ENCODE measurements around the gene UBASH3A. TPM values are rescaled to one million over a fixed set of nuclear protein-coding genes. Genes with fewer than 3 reads are reported as not detected.

UBASH3A gene
- total and polyA plus RNA-seq, 12 donors, result 0.09 to 1.3 (median 0.15) TPM; not detected in 7

GRCh38 chr21:42390696-42391095 is 13.0 kb upstream of the UBASH3A start:
- TF ChIP-seq, protein P1, sequence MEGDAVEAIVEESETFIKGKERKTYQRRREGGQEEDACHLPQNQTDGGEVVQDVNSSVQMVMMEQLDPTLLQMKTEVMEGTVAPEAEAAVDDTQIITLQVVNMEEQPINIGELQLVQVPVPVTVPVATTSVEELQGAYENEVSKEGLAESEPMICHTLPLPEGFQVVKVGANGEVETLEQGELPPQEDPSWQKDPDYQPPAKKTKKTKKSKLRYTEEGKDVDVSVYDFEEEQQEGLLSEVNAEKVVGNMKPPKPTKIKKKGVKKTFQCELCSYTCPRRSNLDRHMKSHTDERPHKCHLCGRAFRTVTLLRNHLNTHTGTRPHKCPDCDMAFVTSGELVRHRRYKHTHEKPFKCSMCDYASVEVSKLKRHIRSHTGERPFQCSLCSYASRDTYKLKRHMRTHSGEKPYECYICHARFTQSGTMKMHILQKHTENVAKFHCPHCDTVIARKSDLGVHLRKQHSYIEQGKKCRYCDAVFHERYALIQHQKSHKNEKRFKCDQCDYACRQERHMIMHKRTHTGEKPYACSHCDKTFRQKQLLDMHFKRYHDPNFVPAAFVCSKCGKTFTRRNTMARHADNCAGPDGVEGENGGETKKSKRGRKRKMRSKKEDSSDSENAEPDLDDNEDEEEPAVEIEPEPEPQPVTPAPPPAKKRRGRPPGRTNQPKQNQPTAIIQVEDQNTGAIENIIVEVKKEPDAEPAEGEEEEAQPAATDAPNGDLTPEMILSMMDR (IDR thresholded peaks at IDR 0.05), result no peak
- DNase-seq (no peak), ATAC-seq (no peak)
- intact Hi-C loops (cut with DNase I), result loop anchor here in 1 of 10 donors (5.0 kb wide), 1 partner anchor 582 kb away; the partner anchor contains the start of gene PKNOX1
- peaks cover 0 to 14% (median 0%) of the 10 kb centered on the region in 7 donors for H3K27me3 ChIP-seq
- WGBS, 2 donors, result 54 to 69% methylated on average over 2 of the region's 2 CpGs
- H3K4me3 ChIP-seq, result no peak overlapping the region
- peaks cover 0 to 13% (median 0%) of the 10 kb centered on the region in 9 donors for H3K4me1 ChIP-seq
- no peaks in the 10 kb centered on the region for H3K36me3 ChIP-seq
- no peaks in the 10 kb centered on the region for H3K9me3 ChIP-seq
- H3K27ac ChIP-seq, result no peak overlapping the region

DNA sequence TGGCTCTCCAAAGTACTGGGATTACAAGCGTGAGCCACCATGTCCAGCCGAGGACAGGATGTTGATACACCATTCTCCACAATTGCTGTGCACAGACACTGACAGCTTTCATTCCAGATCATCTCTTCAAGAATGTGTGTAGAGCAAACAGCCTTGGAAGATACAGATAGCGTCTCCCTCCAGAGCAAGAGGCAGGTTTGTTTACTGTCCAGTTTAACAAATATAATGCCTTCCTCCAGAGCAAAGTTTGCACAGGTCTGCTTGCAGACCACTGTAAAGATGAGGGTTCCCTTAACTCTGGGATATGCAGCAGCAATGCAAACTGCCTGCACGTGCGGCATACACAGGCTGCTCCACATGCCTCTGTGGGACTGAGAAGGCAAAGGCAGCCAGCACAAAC is 12.4 kb upstream of the UBASH3A start:
- WGBS, 2 donors, result 87 to 89% methylated on average over 5 of the region's 5 CpGs
- ATAC-seq (no peak), DNase-seq (no peak)
- no peak overlapping the region for H3K27ac ChIP-seq
- intact Hi-C loops (cut with DNase I), result loop anchor here in 1 of 10 donors (5.0 kb wide), 1 partner anchor 581 kb away; the partner anchor contains the start of gene PKNOX1
- H3K4me1 ChIP-seq, result peaks cover 0 to 13% (median 0%) of the 10 kb centered on the region in 9 donors
- peaks cover 0 to 14% (median 0%) of the 10 kb centered on the region in 7 donors for H3K27me3 ChIP-seq
- H3K36me3 ChIP-seq, result no peaks in the 10 kb centered on the region
- H3K9me3 ChIP-seq, result no peaks in the 10 kb centered on the region
- H3K4me3 ChIP-seq, result no peak overlapping the region
- TF ChIP-seq, protein P1 (IDR thresholded peaks at IDR 0.05), result no peak

- intact Hi-C loops (cut with DNase I), result loop anchor here in 1 of 10 donors (5.0 kb wide), 1 partner anchor 579 kb away; the partner anchor contains the start of gene PKNOX1
- Histone ChIP-seq H3K4me3 (no peak overlapping the region), H3K36me3 (no peaks in the 10 kb centered on the region), H3K27ac (no peak overlapping the region), H3K9me3 (no peaks in the 10 kb centered on the region), H3K27me3 (peaks cover 0 to 11% (median 0%) of the 10 kb centered on the region in 7 donors), H3K4me1 (peaks cover 0 to 13% (median 0%) of the 10 kb centered on the region in 9 donors)
- ATAC-seq (peak in 2 of 8 donors; percentile 52 to 61), DNase-seq (no peak)
- TF ChIP-seq, protein P1 (IDR thresholded peaks at IDR 0.05), result no peak
- WGBS, 2 donors, result 75 to 78% methylated on average over 17 of the region's 17 CpGs
Measured at GRCh38 chr21:42392731-42393442, 10.8 kb upstream of the UBASH3A start.

GRCh38 chr21:42393443-42393950 is 10.2 kb upstream of the UBASH3A start:
- DNase-seq (no peak), ATAC-seq (no peak)
- no peak overlapping the region for H3K27ac ChIP-seq
- peaks cover 0 to 11% (median 0%) of the 10 kb centered on the region in 7 donors for H3K27me3 ChIP-seq
- H3K4me3 ChIP-seq, result no peak overlapping the region
- WGBS, 2 donors, result 77 to 83% methylated on average over 8 of the region's 8 CpGs
- H3K36me3 ChIP-seq, result no peaks in the 10 kb centered on the region
- TF ChIP-seq, protein P1 (IDR thresholded peaks at IDR 0.05), result no peak
- intact Hi-C loops (cut with DNase I), result loop anchor here in 1 of 10 donors (5.0 kb wide), 1 partner anchor 579 kb away; the partner anchor contains the start of gene PKNOX1
- H3K4me1 ChIP-seq, result peaks cover 0 to 13% (median 0%) of the 10 kb centered on the region in 9 donors
- no peaks in the 10 kb centered on the region for H3K9me3 ChIP-seq
